ENCODE measurements around the gene TMEM61. TPM values are rescaled to one million over a fixed set of nuclear protein-coding genes. Genes with fewer than 3 reads are reported as not detected.

The TMEM61 gene
- total RNA-seq, 2 experiments from 2014 or later: not detected

DNA sequence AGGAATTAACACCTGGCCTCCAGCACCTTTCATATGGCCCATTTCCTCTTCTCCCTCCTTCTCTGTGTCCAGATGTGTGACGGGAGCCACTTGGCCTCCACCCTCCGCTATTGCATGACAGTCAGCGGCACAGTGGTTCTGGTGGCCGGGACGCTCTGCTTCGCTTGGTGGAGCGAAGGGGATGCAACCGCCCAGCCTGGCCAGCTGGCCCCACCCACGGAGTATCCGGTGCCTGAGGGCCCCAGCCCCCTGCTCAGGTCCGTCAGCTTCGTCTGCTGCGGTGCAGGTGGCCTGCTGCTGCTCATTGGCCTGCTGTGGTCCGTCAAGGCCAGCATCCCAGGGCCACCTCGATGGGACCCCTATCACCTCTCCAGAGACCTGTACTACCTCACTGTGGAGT is 5.6 kb downstream of the TMEM61 start:
- H3K27ac Mint-ChIP-seq: no peak overlapping the region
- TF ChIP-seq, protein P1, sequence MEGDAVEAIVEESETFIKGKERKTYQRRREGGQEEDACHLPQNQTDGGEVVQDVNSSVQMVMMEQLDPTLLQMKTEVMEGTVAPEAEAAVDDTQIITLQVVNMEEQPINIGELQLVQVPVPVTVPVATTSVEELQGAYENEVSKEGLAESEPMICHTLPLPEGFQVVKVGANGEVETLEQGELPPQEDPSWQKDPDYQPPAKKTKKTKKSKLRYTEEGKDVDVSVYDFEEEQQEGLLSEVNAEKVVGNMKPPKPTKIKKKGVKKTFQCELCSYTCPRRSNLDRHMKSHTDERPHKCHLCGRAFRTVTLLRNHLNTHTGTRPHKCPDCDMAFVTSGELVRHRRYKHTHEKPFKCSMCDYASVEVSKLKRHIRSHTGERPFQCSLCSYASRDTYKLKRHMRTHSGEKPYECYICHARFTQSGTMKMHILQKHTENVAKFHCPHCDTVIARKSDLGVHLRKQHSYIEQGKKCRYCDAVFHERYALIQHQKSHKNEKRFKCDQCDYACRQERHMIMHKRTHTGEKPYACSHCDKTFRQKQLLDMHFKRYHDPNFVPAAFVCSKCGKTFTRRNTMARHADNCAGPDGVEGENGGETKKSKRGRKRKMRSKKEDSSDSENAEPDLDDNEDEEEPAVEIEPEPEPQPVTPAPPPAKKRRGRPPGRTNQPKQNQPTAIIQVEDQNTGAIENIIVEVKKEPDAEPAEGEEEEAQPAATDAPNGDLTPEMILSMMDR (IDR thresholded peaks at IDR 0.05): no peak
- no peaks in the 10 kb centered on the region for H3K9me3 Mint-ChIP-seq
- peaks cover 1% of the 10 kb centered on the region for H3K4me1 Mint-ChIP-seq (ENCODE audit: low read depth)
- ChIA-PET CTCF (interaction anchor here (0.8 to 3.1 kb wide), 4 partner anchors 10 to 59 kb away, joined by 3 to 13 read pairs (median 7); no protein-coding TSS in a partner anchor), POLR2A (no interaction called here)
- intact Hi-C loops (cut with micrococcal nuclease): no loop called here
- H3K27me3 Mint-ChIP-seq: peaks cover 15% of the 10 kb centered on the region
- no peak overlapping the region for H3K4me3 Mint-ChIP-seq
- no peak for DNase-seq
- no peaks in the 10 kb centered on the region for H3K36me3 Mint-ChIP-seq (ENCODE audit: low read depth)
- no peak for ATAC-seq

DNA sequence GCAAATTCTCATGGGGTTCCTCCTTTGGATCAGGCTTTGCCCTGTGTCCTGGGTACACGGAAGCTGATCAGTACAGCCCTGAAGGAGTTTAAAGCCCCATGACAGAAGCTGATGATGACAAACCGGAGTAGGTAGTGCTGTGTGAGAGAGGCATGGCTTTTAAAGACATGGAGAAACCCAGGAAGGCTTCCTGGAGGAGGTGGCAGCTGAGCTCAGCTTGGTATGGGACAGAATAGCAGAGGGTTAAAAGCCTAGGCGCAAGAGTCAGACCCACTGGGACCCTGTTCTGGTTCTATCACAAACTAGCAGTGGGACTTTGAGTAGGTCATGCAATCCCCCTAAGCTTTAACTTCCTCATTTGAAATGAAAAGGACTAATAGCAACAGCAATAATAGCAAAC is 6.1 kb downstream of the TMEM61 start:
- DNase-seq: no peak
- ChIA-PET POLR2A (no interaction called here), CTCF (interaction anchor here (0.8 to 3.1 kb wide), 4 partner anchors 10 to 58 kb away, joined by 3 to 13 read pairs (median 7); no protein-coding TSS in a partner anchor)
- ATAC-seq: no peak
- no peaks in the 10 kb centered on the region for H3K9me3 Mint-ChIP-seq
- H3K4me3 Mint-ChIP-seq: no peak overlapping the region
- H3K27ac Mint-ChIP-seq: no peak overlapping the region
- TF ChIP-seq, protein P1 (IDR thresholded peaks at IDR 0.05): no peak
- H3K4me1 Mint-ChIP-seq (ENCODE audit: low read depth): no peaks in the 10 kb centered on the region
- H3K36me3 Mint-ChIP-seq (ENCODE audit: low read depth): no peaks in the 10 kb centered on the region
- intact Hi-C loops (cut with micrococcal nuclease): no loop called here
- peaks cover 9% of the 10 kb centered on the region for H3K27me3 Mint-ChIP-seq

DNA sequence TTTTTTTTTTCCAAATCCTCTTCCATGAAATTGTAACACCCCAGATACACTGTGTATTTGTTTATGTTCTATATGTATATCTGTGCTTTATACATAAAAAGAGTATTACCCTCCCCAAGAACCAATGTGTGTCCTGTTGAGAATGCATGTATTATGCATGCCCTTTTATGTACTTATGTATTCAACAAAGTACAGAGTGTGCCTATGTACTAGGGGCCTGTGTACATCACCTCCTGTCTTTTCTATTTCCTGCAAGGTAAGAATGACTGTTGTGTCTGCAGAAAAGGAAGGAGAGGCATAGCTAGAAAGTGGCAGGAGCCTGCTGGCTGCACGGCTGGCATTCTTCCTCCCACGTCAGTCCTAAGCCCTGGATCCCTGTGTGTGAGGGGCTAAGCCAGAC is 7.0 kb downstream of the TMEM61 start:
- Mint-ChIP-seq H3K4me3 (no peak overlapping the region), H3K9me3 (no peaks in the 10 kb centered on the region), H3K27me3 (peaks cover 3% of the 10 kb centered on the region), H3K27ac (no peak overlapping the region), H3K36me3 (ENCODE audit: low read depth) (no peaks in the 10 kb centered on the region), H3K4me1 (ENCODE audit: low read depth) (no peaks in the 10 kb centered on the region)
- POLR2A ChIA-PET: no interaction called here
- DNase-seq (no peak), ATAC-seq (no peak)
- CTCF ChIA-PET: interaction anchor here (1.4 to 3.1 kb wide), 2 partner anchors 9 to 42 kb away, joined by 5 to 13 read pairs; no protein-coding TSS in a partner anchor
- TF ChIP-seq, protein P1 (IDR thresholded peaks at IDR 0.05): no peak
- intact Hi-C loops (cut with micrococcal nuclease): no loop called here

DNA sequence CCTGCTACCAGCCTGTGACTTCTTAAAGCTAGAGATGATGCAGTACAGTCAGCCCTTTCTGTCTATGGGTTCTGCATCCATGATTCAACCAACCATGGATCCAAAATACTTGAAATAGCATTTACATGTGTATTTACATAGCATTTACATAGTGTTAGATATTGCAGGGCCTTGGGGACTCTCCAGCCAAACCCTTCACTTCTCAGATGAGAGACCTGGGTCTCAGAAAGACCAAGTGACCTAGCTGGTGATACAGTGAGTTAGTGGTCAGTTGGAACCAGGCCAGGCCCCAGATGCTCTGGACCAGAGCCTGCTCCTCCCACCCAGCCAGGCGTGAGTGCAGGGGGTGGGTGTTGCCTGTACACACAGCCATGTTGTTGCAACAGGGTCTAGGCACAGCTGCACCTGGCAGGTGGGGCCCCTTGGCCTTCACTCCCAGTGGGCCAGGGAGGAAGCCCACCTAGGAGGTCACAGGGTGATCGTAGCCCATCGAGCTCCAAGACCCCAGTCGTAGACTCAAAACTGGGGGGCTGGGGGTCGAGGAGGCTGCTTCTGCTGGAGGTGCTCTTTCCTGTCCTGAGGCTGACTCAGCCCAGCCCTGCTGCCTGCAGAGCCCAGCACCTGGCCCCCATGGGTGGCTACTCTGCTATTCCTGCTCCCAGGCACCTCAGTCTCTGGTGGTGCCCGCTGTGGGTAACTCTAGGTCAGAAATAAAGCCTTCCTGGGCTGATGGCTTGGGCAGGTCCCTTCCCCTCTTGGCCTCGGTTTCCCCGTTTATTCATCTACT is 7.7 kb downstream of the TMEM61 start:
- Mint-ChIP-seq H3K27me3 (no peaks in the 10 kb centered on the region), H3K9me3 (no peaks in the 10 kb centered on the region), H3K27ac (no peak overlapping the region), H3K4me1 (ENCODE audit: low read depth) (no peaks in the 10 kb centered on the region), H3K36me3 (ENCODE audit: low read depth) (no peaks in the 10 kb centered on the region), H3K4me3 (no peak overlapping the region)
- no peak for DNase-seq
- ATAC-seq: no peak
- TF ChIP-seq, protein P1 (IDR thresholded peaks at IDR 0.05): no peak
- POLR2A ChIA-PET: interaction anchor here (0.8 kb wide), 1 partner anchor 116 kb away, joined by 3 read pairs; no protein-coding TSS in a partner anchor
- intact Hi-C loops (cut with micrococcal nuclease): no loop called here
- CTCF ChIA-PET: interaction anchor here (1.4 to 3.9 kb wide), 4 partner anchors 8 to 43 kb away, joined by 5 to 22 read pairs (median 10); no protein-coding TSS in a partner anchor

DNA sequence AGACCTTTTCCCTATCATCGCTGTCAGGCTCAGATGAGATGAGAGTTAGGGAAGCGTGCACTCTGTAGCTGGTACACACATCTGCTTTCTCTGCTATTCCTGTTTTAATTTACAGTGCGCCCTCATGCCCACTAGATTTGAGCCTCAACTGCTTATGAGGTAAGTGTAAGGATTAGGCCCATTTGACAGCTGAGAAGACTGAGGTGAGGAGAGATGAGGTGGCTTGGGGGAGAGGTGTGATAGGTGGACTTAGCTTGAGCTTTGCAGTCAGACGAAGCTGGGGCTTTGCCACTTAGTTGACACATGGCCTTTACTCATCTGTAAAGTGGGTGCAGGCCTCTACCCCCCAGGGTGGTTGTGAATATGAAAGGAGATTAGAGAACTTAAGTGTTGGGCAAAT is 8.5 kb downstream of the TMEM61 start:
- no peaks in the 10 kb centered on the region for H3K4me1 Mint-ChIP-seq (ENCODE audit: low read depth)
- DNase-seq: no peak
- intact Hi-C loops (cut with micrococcal nuclease): no loop called here
- H3K36me3 Mint-ChIP-seq (ENCODE audit: low read depth): no peaks in the 10 kb centered on the region
- ChIA-PET POLR2A (no interaction called here), CTCF (interaction anchor here (2.0 to 3.9 kb wide), 2 partner anchors 39 to 43 kb away, joined by 8 to 22 read pairs; no protein-coding TSS in a partner anchor)
- H3K4me3 Mint-ChIP-seq: no peak overlapping the region
- TF ChIP-seq, protein P1 (IDR thresholded peaks at IDR 0.05): no peak
- no peak for ATAC-seq
- H3K27me3 Mint-ChIP-seq: peaks cover under 1% of the 10 kb centered on the region
- no peaks in the 10 kb centered on the region for H3K9me3 Mint-ChIP-seq
- H3K27ac Mint-ChIP-seq: no peak overlapping the region

Data from activated CD8-positive, alpha-beta T cell treated with anti-CD3 and anti-CD28 coated beads for 36 hours (primary cell).